GM23338 (cell line): ENCODE measurements around the gene GRIN2A. TPM values are rescaled to one million over a fixed set of nuclear protein-coding genes. Genes with fewer than 3 reads are reported as not detected.

Source experiments
- ATAC-seq: fragments of 200-7000 bp; cut with Tn5 transposase; 3 replicates; pipeline ENCODE4 v1.9.1; 2020
- DNase-seq: peaks from one replicate; pipeline ENCODE4 v3.0.0-alpha.2; 2015; ENCODE audit warnings: low spot score
- H2AFZ ChIP-seq: fragments of 200-600 bp; sonication (generic); 2 replicates; pipeline ENCODE4 v1.8.0; 2016; ENCODE audit warnings: antibody characterized with exemption, mild to moderate bottlenecking, moderate library complexity
- H3F3A ChIP-seq: fragments of 200-600 bp; sonication (generic); replicated peaks from 2 replicates; pipeline ENCODE4 v1.8.0; 2017; ENCODE audit warnings: antibody characterized with exemption, mixed run types, low read depth
- H3K27ac ChIP-seq: fragments of 200-600 bp; sonication (generic); 2 replicates; pipeline ENCODE4 v1.6.1; 2016; ENCODE audit warnings: low read depth
- H3K27me3 ChIP-seq: fragments of 200-600 bp; sonication (generic); 2 replicates; pipeline ENCODE4 v1.8.0; 2016; ENCODE audit warnings: mild to moderate bottlenecking, mixed run types, moderate library complexity; ENCODE audit not compliant: insufficient read depth
- H3K36me3 ChIP-seq: fragments of 200-600 bp; sonication (generic); 2 replicates; pipeline ENCODE4 v1.8.0; 2016; ENCODE audit warnings: mild to moderate bottlenecking; ENCODE audit not compliant: insufficient read depth
- H3K4me1 ChIP-seq: fragments of 200-600 bp; sonication (generic); 2 replicates; pipeline ENCODE4 v1.8.0; 2016; ENCODE audit warnings: mild to moderate bottlenecking, moderate library complexity; ENCODE audit not compliant: insufficient read depth
- H3K4me2 ChIP-seq: fragments of 200-600 bp; sonication (generic); 2 replicates; pipeline ENCODE4 v1.7.1; 2017; ENCODE audit warnings: mixed run types
- H3K4me3 ChIP-seq: fragments of 200-600 bp; sonication (generic); 2 replicates; pipeline ENCODE4 v1.6.1; 2016; ENCODE audit warnings: mixed run types
- H3K79me2 ChIP-seq: fragments of 200-600 bp; sonication (generic); replicated peaks from 2 replicates; pipeline ENCODE4 v1.8.0; 2017; ENCODE audit warnings: mild to moderate bottlenecking; ENCODE audit not compliant: insufficient read depth
- H3K9me2 ChIP-seq: fragments of 200-600 bp; sonication (generic); 2 replicates; pipeline ENCODE4 v1.8.0; 2017; ENCODE audit not compliant: insufficient read depth
- H4K20me1 ChIP-seq: fragments of 200-600 bp; sonication (generic); replicated peaks from 2 replicates; pipeline ENCODE4 v1.8.0; 2017; ENCODE audit warnings: mild to moderate bottlenecking; ENCODE audit not compliant: insufficient read depth
- H3K27ac Mint-ChIP-seq: 2 replicates; pipeline ENCODE4 v1.8.0; 2020; ENCODE audit warnings: inconsistent platforms, mild to moderate bottlenecking, moderate library complexity, mixed read lengths
- H3K27me3 Mint-ChIP-seq: 3 replicates; pipeline ENCODE4 v1.8.0; 2022; ENCODE audit warnings: low read depth, mild to moderate bottlenecking, moderate library complexity, mixed read lengths, inconsistent platforms; ENCODE audit not compliant: insufficient read depth, poor library complexity
- H3K36me3 Mint-ChIP-seq: 3 replicates; pipeline ENCODE4 v1.8.0; 2021; ENCODE audit warnings: low read depth, mild to moderate bottlenecking, inconsistent platforms, moderate library complexity, mixed read lengths
- H3K4me1 Mint-ChIP-seq: 3 replicates; pipeline ENCODE4 v1.8.0; 2020; ENCODE audit warnings: mild to moderate bottlenecking, inconsistent platforms, mixed read lengths
- H3K4me3 Mint-ChIP-seq: 3 replicates; pipeline ENCODE4 v1.8.0; 2021; ENCODE audit warnings: moderate library complexity, mild to moderate bottlenecking, inconsistent platforms, mixed read lengths
- H3K9me3 Mint-ChIP-seq: 3 replicates; pipeline ENCODE4 v1.8.0; 2020; ENCODE audit warnings: moderate library complexity, mild to moderate bottlenecking, inconsistent platforms, mixed read lengths
- CREB1 ChIP-seq: fragments of 250-450 bp; sonication (Bioruptor Pico); IDR thresholded peaks from 2 replicates; pipeline ENCODE4 v1.5.0; 2020; ENCODE audit warnings: low read depth, mild to moderate bottlenecking, moderate library complexity
- CTCF ChIP-seq, 2 experiments: fragments of 200-600 bp in 1 of 2; sonication (generic) in 1 of 2; conservative IDR thresholded peaks; 2 replicates each; pipeline versions ENCODE4 v1.5.1 to v1.6.1; 2016 to 2017; ENCODE audit warnings: antibody characterized with exemption in 2 of 2, low read depth in 2 of 2, mild to moderate bottlenecking in 2 of 2, moderate library complexity in 1 of 2
- EZH2 ChIP-seq: fragments of 200-600 bp; sonication (generic); IDR thresholded peaks from one replicate; pipeline ENCODE4 v1.8.0; 2017; ENCODE audit warnings: antibody characterized with exemption, mild to moderate bottlenecking, low read depth; ENCODE audit not compliant: unreplicated experiment
- EZH2phosphoT487 ChIP-seq: fragments of 200-600 bp; sonication (generic); IDR thresholded peaks from one replicate; pipeline ENCODE4 v1.8.1; 2018; ENCODE audit warnings: antibody characterized with exemption; ENCODE audit not compliant: unreplicated experiment
- JUNB ChIP-seq: IDR thresholded peaks from one replicate; pipeline ENCODE4 v1.6.1; 2016; ENCODE audit warnings: antibody characterized with exemption; ENCODE audit not compliant: unreplicated experiment
- NANOG ChIP-seq: IDR thresholded peaks from 2 replicates; pipeline ENCODE4 v1.6.1; 2016; ENCODE audit warnings: antibody characterized with exemption, borderline replicate concordance
- POLR2AphosphoS5 ChIP-seq: IDR thresholded peaks from 2 replicates; pipeline ENCODE4 v1.6.1; 2016; ENCODE audit warnings: antibody characterized with exemption, low read depth
- REST ChIP-seq: IDR thresholded peaks from one replicate; pipeline ENCODE4 v1.6.1; 2018; ENCODE audit warnings: antibody characterized with exemption; ENCODE audit not compliant: unreplicated experiment
- polyA plus RNA-seq: library from polyadenylated mRNA; unstranded; fragments of >200 nt; fragmentation: Nextera tagmentation; extraction: Ambion mirVana; gene quantifications from 2 replicates; pipeline ENCODE4 v1.2.1, GENCODE V29; 2016
- total RNA-seq: library from RNA; depleted of rRNA; stranded (reverse); fragments of >200 nt; shearing (Covaris generic); gene quantifications from 2 replicates; pipeline ENCODE4 v1.2.3, GENCODE V29; 2014
- TF ChIP-seq, protein P1 (sequence below): IDR thresholded peaks from 2 replicates; pipeline ENCODE4 v1.6.1; 2016; ENCODE audit warnings: antibody characterized with exemption
- TF ChIP-seq, protein P2 (sequence below): fragments of 250-450 bp; sonication (Bioruptor Pico); IDR thresholded peaks from 2 replicates; pipeline ENCODE4 v1.5.0; 2020; ENCODE audit warnings: mild to moderate bottlenecking, moderate library complexity

Gene GRIN2A
- total and polyA plus RNA-seq, 2 experiments from 2014 or later: 0.89 to 5.1 TPM

GRCh38 chr16:10154389-10154788, 27.8 kb downstream of the GRIN2A start:
- Histone ChIP-seq H3K4me1 (no peaks in the 10 kb centered on the region), H4K20me1 (no peaks in the 10 kb centered on the region), H3K27ac (no peak overlapping the region), H3F3A (no peaks in the 10 kb centered on the region), H3K79me2 (no peaks in the 10 kb centered on the region), H3K27me3 (no peaks in the 10 kb centered on the region), H3K36me3 (no peaks in the 10 kb centered on the region), H2AFZ (no peak overlapping the region), H3K9me2 (peaks cover 17% of the 10 kb centered on the region), H3K4me3 (no peak overlapping the region), H3K4me2 (no peak overlapping the region)
- Mint-ChIP-seq H3K27ac (no peak overlapping the region), H3K4me1 (no peaks in the 10 kb centered on the region), H3K9me3 (no peaks in the 10 kb centered on the region), H3K27me3 (peaks cover 2% of the 10 kb centered on the region), H3K36me3 (no peaks in the 10 kb centered on the region), H3K4me3 (no peak overlapping the region)
- no peak for DNase-seq
- ATAC-seq: no peak
- TF ChIP-seq CREB1 (CRISPR knock-in tag) (no peak), JUNB (no peak), REST (no peak), POLR2AphosphoS5 (no peak), EZH2phosphoT487 (no peak), NANOG (no peak), CTCF (conservative IDR thresholded peaks at IDR 0.05; ENCODE audit: low read depth in 2 of 2) (no peak), EZH2 (no peak)
- TF ChIP-seq, protein P1, sequence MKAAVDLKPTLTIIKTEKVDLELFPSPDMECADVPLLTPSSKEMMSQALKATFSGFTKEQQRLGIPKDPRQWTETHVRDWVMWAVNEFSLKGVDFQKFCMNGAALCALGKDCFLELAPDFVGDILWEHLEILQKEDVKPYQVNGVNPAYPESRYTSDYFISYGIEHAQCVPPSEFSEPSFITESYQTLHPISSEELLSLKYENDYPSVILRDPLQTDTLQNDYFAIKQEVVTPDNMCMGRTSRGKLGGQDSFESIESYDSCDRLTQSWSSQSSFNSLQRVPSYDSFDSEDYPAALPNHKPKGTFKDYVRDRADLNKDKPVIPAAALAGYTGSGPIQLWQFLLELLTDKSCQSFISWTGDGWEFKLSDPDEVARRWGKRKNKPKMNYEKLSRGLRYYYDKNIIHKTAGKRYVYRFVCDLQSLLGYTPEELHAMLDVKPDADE: no peak
- TF ChIP-seq, protein P2, sequence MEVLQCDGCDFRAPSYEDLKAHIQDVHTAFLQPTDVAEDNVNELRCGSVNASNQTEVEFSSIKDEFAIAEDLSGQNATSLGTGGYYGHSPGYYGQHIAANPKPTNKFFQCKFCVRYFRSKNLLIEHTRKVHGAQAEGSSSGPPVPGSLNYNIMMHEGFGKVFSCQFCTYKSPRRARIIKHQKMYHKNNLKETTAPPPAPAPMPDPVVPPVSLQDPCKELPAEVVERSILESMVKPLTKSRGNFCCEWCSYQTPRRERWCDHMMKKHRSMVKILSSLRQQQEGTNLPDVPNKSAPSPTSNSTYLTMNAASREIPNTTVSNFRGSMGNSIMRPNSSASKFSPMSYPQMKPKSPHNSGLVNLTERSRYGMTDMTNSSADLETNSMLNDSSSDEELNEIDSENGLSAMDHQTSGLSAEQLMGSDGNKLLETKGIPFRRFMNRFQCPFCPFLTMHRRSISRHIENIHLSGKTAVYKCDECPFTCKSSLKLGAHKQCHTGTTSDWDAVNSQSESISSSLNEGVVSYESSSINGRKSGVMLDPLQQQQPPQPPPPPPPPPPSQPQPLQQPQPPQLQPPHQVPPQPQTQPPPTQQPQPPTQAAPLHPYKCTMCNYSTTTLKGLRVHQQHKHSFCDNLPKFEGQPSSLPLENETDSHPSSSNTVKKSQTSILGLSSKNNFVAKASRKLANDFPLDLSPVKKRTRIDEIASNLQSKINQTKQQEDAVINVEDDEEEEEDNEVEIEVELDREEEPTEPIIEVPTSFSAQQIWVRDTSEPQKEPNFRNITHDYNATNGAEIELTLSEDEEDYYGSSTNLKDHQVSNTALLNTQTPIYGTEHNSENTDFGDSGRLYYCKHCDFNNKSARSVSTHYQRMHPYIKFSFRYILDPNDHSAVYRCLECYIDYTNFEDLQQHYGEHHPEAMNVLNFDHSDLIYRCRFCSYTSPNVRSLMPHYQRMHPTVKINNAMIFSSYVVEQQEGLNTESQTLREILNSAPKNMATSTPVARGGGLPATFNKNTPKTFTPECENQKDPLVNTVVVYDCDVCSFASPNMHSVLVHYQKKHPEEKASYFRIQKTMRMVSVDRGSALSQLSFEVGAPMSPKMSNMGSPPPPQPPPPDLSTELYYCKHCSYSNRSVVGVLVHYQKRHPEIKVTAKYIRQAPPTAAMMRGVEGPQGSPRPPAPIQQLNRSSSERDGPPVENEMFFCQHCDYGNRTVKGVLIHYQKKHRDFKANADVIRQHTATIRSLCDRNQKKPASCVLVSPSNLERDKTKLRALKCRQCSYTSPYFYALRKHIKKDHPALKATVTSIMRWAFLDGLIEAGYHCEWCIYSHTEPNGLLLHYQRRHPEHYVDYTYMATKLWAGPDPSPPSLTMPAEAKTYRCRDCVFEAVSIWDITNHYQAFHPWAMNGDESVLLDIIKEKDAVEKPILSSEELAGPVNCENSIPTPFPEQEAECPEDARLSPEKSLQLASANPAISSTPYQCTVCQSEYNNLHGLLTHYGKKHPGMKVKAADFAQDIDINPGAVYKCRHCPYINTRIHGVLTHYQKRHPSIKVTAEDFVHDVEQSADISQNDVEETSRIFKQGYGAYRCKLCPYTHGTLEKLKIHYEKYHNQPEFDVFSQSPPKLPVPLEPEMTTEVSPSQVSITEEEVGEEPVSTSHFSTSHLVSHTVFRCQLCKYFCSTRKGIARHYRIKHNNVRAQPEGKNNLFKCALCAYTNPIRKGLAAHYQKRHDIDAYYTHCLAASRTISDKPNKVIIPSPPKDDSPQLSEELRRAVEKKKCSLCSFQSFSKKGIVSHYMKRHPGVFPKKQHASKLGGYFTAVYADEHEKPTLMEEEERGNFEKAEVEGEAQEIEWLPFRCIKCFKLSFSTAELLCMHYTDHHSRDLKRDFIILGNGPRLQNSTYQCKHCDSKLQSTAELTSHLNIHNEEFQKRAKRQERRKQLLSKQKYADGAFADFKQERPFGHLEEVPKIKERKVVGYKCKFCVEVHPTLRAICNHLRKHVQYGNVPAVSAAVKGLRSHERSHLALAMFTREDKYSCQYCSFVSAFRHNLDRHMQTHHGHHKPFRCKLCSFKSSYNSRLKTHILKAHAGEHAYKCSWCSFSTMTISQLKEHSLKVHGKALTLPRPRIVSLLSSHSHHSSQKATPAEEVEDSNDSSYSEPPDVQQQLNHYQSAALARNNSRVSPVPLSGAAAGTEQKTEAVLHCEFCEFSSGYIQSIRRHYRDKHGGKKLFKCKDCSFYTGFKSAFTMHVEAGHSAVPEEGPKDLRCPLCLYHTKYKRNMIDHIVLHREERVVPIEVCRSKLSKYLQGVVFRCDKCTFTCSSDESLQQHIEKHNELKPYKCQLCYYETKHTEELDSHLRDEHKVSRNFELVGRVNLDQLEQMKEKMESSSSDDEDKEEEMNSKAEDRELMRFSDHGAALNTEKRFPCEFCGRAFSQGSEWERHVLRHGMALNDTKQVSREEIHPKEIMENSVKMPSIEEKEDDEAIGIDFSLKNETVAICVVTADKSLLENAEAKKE: no peak
